GM18505 (cell line): ENCODE measurements around the gene DIS3L2.

Source experiments
- ATAC-seq: cut with Tn5 transposase; IDR thresholded peaks from one replicate; pipeline ENCODE4 v1.9.1; 2021; ENCODE audit not compliant: unreplicated experiment
- POLR2A ChIP-seq: IDR thresholded peaks from 4 replicates; pipeline ENCODE4 v1.6.1; 2011; ENCODE audit warnings: borderline replicate concordance; ENCODE audit not compliant: insufficient read depth, insufficient read length; ENCODE audit errors: extremely low read depth

The DIS3L2 gene

DNA sequence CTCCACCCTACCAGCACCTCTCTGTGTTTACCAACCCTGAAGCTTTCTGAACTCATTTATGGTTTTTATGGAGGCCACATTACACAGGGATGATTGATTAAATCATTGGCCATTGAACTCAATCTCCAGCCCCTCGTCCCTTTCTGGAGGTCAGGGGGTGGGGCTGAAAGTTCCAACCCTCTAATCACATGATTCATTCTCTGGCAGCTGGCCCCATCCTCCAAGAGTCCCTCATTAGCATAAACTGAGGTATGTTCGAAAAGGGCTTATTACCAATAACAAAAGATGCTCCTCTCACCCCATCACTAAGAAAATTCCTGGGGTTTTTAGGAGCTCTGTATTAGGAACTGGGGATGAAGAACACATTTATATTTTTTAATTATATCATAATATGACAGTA, 92.3 kb downstream of the DIS3L2 start:
- ATAC-seq = no peak
- TF ChIP-seq POLR2A = no peak

DNA sequence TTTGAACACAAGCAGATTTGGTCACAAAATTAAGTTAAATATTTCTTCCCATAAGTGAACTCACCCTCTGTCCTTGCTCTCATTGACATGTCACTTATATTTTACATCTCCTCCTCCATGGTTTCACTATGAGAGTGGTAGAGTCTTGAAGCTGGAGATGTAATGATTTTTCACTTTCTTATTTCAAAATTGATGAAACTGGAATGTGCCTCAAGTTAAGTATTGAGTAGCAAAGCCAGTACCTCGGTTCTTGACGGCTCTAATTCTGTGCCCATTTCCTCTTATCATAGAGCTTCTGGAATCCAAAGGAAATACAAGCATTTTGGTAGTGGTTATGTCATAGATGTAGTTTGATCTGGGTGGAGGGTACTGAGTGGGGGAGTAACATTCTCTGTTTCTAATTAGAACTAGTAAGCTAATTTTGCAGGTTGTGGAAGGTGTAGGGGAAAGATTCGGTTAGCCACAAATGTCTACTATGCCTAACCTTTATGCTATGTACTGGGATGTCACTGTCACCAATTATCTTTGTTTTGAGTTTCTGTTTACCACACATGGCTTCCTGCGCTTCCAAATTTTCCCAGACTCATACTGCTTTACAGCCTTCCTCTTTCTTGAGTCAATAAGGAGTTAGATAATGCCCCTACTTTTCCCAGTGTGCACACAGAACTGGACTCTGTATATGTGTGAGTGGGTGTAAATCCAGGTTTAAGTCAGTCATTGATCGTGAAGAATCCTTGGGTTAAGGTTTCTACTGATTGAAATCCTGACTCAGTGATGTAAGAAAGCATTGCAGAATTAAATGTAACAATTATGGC, 96.8 kb downstream of the DIS3L2 start:
- no peak for TF ChIP-seq POLR2A
- no peak for ATAC-seq

DNA sequence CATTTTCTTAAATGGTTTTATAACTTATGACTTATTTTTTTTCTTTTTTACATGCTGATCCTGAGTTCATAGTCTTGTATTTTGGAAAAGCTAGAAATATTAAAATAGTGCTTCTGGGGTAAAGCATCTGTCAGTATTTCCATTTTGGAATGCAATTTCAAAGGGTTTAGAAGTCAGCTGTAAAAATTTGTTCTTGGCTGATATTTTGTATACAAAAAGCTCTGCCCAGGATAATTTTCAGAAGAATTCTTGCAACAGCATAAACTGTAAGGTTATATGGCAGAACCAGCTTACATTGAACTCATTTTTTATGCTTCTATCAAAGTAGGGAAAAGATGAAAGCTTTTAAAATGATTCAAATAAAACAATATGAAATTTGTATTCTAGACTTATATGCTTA, 97.4 kb downstream of the DIS3L2 start:
- TF ChIP-seq POLR2A = no peak
- ATAC-seq = no peak

DNA sequence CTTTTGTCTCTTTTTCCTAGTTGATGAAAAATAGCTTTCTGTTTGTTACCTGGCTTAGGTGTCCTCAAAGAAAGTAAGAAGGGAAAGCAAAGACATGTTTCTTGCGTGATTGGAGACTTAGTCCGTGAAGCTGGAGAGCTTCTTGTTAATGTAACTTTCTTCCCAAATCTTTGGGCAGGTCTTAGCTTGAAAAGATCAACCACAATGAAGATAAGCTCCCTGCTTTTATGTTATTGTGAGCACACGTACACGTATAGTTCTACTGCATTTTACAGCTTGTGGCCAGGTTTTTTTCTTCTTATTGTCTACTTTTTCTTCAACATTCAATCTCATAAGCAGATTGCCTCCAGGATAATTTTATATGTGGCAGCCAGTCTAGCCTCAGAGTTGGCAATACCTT, 99.8 kb downstream of the DIS3L2 start:
- no peak for ATAC-seq
- TF ChIP-seq POLR2A = no peak

DNA sequence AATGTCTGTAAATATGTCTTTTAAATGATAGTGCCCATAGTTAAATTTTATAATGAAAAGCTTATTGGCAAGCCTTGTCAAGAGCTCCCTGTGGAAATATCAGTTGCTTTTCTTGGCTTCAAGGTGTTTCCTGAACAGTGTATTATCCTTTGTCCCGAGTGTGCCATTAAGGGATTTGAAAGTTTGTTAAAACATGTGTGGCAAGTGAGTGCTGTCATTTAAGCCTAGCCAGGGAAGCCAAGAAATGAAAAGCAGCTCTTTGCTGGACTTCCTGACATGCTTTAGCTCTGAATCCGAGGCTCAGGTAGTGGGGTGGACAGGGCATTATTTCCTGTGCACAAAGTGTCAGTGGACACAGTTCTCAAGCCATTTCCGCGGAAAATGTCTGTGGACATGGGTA, 111.5 kb downstream of the DIS3L2 start:
- ATAC-seq = no peak
- TF ChIP-seq POLR2A = no peak

DNA sequence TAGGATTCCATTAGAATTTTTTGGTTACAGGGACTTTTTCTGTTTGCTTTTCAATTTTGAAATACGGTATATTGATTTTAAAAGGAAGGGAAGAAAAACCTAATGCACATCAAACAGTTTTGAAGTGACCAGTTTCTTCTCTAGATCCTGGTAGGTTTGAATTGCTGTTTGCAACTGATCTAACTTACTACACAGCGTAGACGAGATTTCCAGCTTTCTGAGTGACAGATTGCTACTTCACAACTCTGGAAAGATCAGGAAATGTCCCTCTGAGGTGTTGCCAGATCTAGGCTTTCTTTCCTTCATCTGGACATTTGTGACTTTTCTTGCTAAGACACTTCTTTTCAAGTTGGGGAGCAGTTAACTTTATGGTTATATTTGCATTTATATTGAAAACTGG, 112.2 kb downstream of the DIS3L2 start:
- ATAC-seq = no peak
- no peak for TF ChIP-seq POLR2A

DNA sequence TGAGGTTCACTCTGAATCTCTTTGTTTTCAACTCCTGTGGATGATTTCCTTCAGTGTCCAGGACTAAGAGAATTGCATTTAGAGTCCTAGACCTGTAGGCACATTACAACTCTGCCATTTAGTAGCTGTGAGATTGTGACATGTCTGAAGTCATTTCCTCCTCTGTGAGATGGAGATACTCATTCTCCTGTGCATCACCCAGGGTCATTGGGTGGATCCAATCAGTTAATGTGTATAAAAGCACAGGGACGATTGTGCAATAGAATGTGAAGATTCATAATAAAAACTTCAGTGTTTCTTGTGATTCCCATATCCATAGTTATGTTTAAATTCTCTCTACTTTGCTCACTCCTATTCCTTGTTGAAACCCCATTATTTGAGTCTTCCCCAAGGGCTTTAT, 113.6 kb downstream of the DIS3L2 start:
- TF ChIP-seq POLR2A = no peak
- ATAC-seq = no peak

DNA sequence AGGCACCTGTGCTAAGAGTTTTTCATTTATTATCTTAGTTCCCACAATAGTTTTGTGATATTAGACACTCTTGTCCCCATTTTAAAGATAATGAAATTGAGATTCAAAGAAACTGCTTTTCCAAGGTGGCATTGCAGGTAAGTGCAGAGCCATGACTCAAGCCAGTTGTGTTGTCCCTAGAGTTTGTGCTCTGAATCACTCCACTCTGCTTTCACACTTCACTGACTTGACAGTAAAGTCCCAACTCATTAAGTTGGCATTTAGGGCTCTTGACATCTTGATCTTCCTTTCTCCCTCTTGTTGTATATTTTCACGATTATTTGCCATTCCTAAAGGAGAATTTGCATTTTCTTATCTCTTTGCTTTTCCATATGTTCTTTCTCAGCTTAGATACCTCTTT, 114.3 kb downstream of the DIS3L2 start:
- no peak for ATAC-seq
- no peak for TF ChIP-seq POLR2A

DNA sequence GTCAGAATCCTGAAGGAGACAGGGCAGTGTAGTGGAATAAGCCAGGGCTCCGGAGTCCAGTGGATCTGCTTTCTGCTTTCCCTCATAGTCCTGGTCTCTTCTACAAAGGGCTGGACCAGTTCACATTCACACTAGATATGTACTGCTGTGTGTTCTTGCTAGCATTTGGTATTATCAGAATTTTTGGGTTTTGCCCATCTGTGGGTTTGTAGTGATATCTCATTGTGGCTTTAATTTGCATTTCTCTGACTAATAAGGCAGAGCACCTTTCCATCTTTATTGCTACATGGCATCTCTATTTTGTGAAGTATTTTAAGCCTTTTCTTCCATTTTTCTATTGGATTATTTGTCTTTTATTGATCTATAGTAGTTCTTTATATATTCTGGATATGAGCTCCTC, 114.8 kb downstream of the DIS3L2 start:
- no peak for ATAC-seq
- no peak for TF ChIP-seq POLR2A

DNA sequence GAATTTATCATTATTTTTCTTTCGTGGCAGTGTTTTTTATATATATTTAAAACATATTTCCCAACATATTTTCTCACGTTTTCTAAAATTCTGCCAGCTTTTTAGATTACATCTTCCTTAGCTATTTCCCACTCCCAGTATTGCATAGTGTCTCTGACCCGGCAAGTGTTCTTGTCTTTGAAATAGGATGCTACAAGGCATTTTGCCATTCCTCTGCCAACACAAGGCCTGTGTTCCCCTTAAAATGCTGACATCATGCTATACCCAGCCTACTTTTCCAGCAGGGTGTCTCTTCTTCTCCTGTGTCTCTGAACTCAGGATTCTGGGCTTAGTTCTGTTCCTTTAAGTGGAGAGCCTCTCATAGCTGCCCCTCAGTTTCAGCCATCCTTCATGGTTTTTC, 115.2 kb downstream of the DIS3L2 start:
- no peak for ATAC-seq
- no peak for TF ChIP-seq POLR2A

DNA sequence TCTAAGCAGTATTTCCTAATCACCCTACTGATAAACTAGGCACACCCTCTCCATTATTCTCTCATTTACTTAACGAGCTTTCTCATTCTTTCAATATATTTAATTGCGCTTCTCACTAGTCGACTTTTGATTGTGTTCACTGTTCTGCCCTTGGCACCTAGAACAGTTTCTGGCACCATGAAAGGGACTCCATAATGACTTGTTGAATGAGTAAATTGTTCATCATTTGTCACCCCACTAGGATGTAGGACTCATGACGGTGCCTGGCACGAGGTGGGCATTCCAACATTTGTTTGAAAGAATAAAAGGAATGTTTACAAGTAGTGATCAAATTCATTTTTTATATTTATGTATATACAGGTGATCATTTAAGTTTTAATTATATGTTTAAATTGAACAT, 123.7 kb downstream of the DIS3L2 start:
- no peak for ATAC-seq
- TF ChIP-seq POLR2A = no peak

DNA sequence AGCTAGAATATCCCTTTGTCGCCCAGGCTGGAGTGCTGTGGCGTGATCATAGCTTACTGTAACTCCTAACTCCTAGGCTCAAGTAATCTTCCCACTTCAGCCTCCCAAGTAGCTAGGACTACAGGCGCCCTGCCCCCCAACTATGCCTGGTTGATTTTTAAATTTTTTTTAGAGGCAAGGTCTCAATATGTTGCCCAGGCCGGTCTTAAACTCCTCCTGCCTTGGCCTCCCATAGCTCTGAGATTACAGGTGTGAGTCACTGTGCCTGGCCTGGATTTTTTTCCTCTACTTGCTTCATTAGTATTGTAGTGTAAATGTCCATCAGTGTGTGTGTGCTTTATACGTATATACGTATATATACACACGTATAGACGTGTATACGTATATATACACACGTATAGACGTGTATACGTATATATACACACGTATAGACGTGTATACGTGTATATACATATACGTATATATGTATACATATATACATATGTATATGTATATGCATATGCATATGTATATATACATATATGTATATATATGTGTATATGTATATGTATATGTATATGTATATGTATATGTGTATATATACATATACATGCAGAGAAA, 124.4 kb downstream of the DIS3L2 start:
- ATAC-seq = no peak
- no peak for TF ChIP-seq POLR2A

DNA sequence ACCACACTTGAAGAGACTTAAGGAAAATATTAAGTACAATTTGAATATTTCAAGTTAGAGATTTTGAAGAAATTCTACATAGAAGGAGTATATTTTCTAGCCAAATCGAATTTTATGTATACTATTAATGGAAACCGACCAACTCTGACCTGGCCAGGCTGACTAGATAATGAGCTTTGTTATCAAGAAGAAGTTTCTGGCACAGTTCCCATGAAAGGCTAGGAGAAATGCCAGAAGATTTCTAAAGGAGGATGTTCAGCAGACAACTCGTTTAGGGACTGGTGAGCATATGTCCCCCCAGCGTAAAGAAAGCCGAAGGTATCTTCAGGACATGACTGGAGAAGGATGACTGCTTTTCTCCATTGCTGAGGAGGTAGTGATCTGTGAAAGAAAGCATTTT, 127.3 kb downstream of the DIS3L2 start:
- no peak for ATAC-seq
- no peak for TF ChIP-seq POLR2A

DNA sequence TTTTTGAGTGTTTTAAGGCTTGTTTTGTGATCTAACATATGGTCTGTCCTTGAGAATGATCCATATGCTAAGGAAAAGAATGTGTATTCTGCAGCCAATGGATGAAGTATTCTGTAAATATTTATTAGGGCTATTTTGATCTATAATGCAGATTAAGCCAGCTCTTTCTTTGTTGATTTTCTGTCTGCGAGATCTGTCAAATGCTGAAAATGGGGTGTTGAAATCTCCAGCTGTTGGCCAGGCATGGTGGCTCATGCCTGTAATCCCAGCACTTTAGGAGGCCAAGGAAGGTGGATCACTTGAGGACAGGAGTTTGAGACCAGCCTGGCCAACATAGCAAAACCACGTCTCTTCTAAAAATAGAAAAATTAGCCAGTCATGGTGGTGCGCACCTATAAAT, 132.7 kb downstream of the DIS3L2 start:
- ATAC-seq = no peak

More for the DNA sequence above, 132.7 kb downstream of the DIS3L2 start:
- TF ChIP-seq POLR2A = no peak
